CD4-positive, alpha-beta T cell (primary cell): ENCODE results near the gene CAMSAP2. TPM values are rescaled to one million over a fixed set of nuclear protein-coding genes. Genes with fewer than 3 reads are reported as not detected.

Source experiments
- ATAC-seq: fragments of 200-7000 bp; cut with Tn5 transposase; one replicate; pipeline ENCODE4 v1.10.0; 2022; ENCODE audit warnings: mild to moderate bottlenecking; ENCODE audit not compliant: poor library complexity
- CTCF ChIA-PET: fragments of 350-600 bp; sonication (Branson Sonifier 250); formaldehyde crosslinking; loops from one replicate; lab custom pipeline; 2021; ENCODE audit warnings: antibody characterized with exemption, inconsistent platforms; lab: Charles Lee
- POLR2A ChIA-PET: fragments of 350-600 bp; sonication (Branson Sonifier 250); formaldehyde crosslinking; loops from one replicate; lab custom pipeline; 2021; ENCODE audit warnings: antibody characterized with exemption, inconsistent platforms; lab: Charles Lee
- DNase-seq, 14 experiments: peaks; one replicate each; pipeline ENCODE4 v3.0.0-alpha.2; 2013 to 2020; ENCODE audit warnings: mixed read lengths in 2 of 14
- H3K27ac ChIP-seq, 2 donors: one replicate each; pipeline versions ENCODE4 v1.5.1 to v1.7.0; 2013; ENCODE audit warnings: low read length in 2 of 2, low read depth in 1 of 2, mild to moderate bottlenecking in 1 of 2
- H3K27me3 ChIP-seq, 2 experiments: 1 replicate in 1 of 2; 2 replicates in 1 of 2; pipeline versions ENCODE4 v1.6.1 to v1.7.0; 2013; ENCODE audit warnings: low read length in 2 of 2, control low read depth in 1 of 2, mild to moderate bottlenecking in 1 of 2, moderate library complexity in 1 of 2; ENCODE audit not compliant: insufficient read depth in 2 of 2, control insufficient read depth in 1 of 2
- H3K36me3 ChIP-seq: one replicate; pipeline ENCODE4 v1.6.1; 2013; ENCODE audit warnings: low read length, control low read depth; ENCODE audit not compliant: insufficient read depth
- H3K4me1 ChIP-seq: one replicate; pipeline ENCODE4 v1.6.1; 2013; ENCODE audit warnings: low read length, control low read depth; ENCODE audit not compliant: insufficient read depth
- H3K4me3 ChIP-seq: one replicate; pipeline ENCODE4 v1.5.1; 2013; ENCODE audit warnings: mild to moderate bottlenecking, low read length, moderate library complexity
- H3K9me3 ChIP-seq, 2 experiments: 1 replicate in 1 of 2; 2 replicates in 1 of 2; pipeline versions ENCODE4 v1.6.1 to v1.7.0; 2013; ENCODE audit warnings: low read length in 2 of 2, mild to moderate bottlenecking in 2 of 2, control low read depth in 1 of 2, moderate library complexity in 1 of 2; ENCODE audit not compliant: control insufficient read depth in 1 of 2, insufficient read depth in 1 of 2
- H3K27ac Mint-ChIP-seq: one replicate; pipeline ENCODE4 v1.8.0; 2020; ENCODE audit warnings: mixed read lengths
- H3K27me3 Mint-ChIP-seq: one replicate; pipeline ENCODE4 v1.8.0; 2021; ENCODE audit warnings: mixed read lengths
- H3K36me3 Mint-ChIP-seq: one replicate; pipeline ENCODE4 v1.8.0; 2021; ENCODE audit warnings: low read depth, mixed read lengths
- H3K4me1 Mint-ChIP-seq: one replicate; pipeline ENCODE4 v1.8.0; 2021; ENCODE audit warnings: low read depth, mixed read lengths
- H3K4me3 Mint-ChIP-seq: one replicate; pipeline ENCODE4 v1.8.0; 2020; ENCODE audit warnings: mild to moderate bottlenecking, mixed read lengths
- H3K9me3 Mint-ChIP-seq: one replicate; pipeline ENCODE4 v1.8.0; 2020; ENCODE audit warnings: mixed read lengths
- intact Hi-C, 2 experiments: fragments of 100-400 bp; cut with DNase I in 1 of 2; cut with micrococcal nuclease in 1 of 2; formaldehyde crosslinking; loops; one replicate each; pipeline versions ENCODE4 v1.15.1 to v1.9.0; 2023 to 2025; cut with DNase I, micrococcal nuclease
- total RNA-seq, 174 experiments: library from RNA in 2 of 174; stranded (reverse) in 2 of 174; gene quantifications; one replicate each; pipeline ENCODE4 v1.2.3 and lab custom pipeline; 2021 to 2026
- TF ChIP-seq, protein P1 (sequence below): fragments of 200-600 bp; IDR thresholded peaks from one replicate; pipeline ENCODE4 v1.8.0; 2022; ENCODE audit warnings: antibody characterized with exemption, mild to moderate bottlenecking

Gene CAMSAP2
- total RNA-seq, 2 experiments from 2014 or later: 4.4 to 5.7 TPM

GRCh38 chr1:200837931-200838571, 99.4 kb downstream of the CAMSAP2 start:
- intact Hi-C loops: no loop called here
- TF ChIP-seq, protein P1, sequence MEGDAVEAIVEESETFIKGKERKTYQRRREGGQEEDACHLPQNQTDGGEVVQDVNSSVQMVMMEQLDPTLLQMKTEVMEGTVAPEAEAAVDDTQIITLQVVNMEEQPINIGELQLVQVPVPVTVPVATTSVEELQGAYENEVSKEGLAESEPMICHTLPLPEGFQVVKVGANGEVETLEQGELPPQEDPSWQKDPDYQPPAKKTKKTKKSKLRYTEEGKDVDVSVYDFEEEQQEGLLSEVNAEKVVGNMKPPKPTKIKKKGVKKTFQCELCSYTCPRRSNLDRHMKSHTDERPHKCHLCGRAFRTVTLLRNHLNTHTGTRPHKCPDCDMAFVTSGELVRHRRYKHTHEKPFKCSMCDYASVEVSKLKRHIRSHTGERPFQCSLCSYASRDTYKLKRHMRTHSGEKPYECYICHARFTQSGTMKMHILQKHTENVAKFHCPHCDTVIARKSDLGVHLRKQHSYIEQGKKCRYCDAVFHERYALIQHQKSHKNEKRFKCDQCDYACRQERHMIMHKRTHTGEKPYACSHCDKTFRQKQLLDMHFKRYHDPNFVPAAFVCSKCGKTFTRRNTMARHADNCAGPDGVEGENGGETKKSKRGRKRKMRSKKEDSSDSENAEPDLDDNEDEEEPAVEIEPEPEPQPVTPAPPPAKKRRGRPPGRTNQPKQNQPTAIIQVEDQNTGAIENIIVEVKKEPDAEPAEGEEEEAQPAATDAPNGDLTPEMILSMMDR: peak; percentile 22
- H3K27ac Mint-ChIP-seq: no peak overlapping the region
- ChIA-PET CTCF (no interaction called here), POLR2A (interaction anchor here (1.0 kb wide), 1 partner anchor 29 kb away, joined by 3 read pairs; no protein-coding TSS in a partner anchor)
- H3K4me3 Mint-ChIP-seq: no peak overlapping the region
- H3K36me3 Mint-ChIP-seq: peaks cover 35% of the 10 kb centered on the region
- H3K27me3 ChIP-seq: no peaks in the 10 kb centered on the region
- no peak overlapping the region for H3K4me3 ChIP-seq
- ATAC-seq (no peak), DNase-seq (peak in 2 of 14 experiments; percentile 4 to 10)
- H3K4me1 ChIP-seq: no peaks in the 10 kb centered on the region
- peaks cover 2% of the 10 kb centered on the region for H3K9me3 Mint-ChIP-seq
- H3K36me3 ChIP-seq: no peaks in the 10 kb centered on the region
- H3K4me1 Mint-ChIP-seq: no peaks in the 10 kb centered on the region
- H3K27me3 Mint-ChIP-seq: no peaks in the 10 kb centered on the region
- no peak overlapping the region for H3K27ac ChIP-seq
- H3K9me3 ChIP-seq: no peaks in the 10 kb centered on the region

DNA sequence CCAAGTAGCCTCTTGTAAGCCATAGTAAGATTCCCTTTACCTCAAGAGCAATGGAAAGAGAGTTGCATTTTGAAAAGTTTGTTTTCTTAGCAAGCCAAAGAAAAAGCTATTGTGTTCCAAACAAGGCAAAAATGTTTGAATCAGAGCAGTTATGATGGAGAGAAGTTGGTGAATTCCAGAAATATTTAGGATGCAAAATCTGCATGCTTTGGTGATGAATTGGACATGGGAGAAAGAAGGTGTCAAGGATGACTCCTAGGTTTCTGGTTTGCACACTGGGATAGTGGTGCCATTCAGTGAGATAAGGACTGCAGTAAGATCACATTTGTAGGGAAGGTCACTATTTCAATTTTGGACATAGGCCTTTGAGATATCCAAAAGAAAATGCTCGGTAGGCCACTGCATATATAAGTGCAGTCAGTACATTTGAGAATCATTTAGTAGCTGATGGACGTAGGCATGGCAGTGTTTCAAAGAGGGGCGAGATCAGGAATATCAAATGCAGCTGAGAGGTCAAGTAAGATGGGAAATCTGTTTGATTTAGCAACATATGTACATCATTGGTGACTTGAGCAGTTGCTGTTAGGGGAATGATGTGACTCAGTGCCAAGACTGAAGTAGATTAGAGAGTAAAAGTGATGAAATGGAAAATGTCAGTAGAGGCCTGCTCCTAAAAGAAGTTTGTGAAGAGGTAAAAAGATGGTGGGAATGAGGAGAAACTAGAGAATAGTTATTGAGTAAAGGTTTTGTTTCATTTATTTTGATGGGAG, 100.2 kb downstream of the CAMSAP2 start:
- H3K36me3 ChIP-seq: no peaks in the 10 kb centered on the region
- intact Hi-C loops: no loop called here
- Mint-ChIP-seq H3K4me1 (no peaks in the 10 kb centered on the region), H3K9me3 (peaks cover 2% of the 10 kb centered on the region), H3K27me3 (no peaks in the 10 kb centered on the region), H3K27ac (no peak overlapping the region), H3K4me3 (no peak overlapping the region), H3K36me3 (peaks cover 37% of the 10 kb centered on the region)
- DNase-seq (no peak), ATAC-seq (no peak)
- H3K27me3 ChIP-seq: no peaks in the 10 kb centered on the region
- no peaks in the 10 kb centered on the region for H3K9me3 ChIP-seq
- CTCF ChIA-PET: no interaction called here
- TF ChIP-seq, protein P1: no peak
- H3K27ac ChIP-seq: no peak overlapping the region
- no peaks in the 10 kb centered on the region for H3K4me1 ChIP-seq
- POLR2A ChIA-PET: no interaction called here
- H3K4me3 ChIP-seq: no peak overlapping the region

DNA sequence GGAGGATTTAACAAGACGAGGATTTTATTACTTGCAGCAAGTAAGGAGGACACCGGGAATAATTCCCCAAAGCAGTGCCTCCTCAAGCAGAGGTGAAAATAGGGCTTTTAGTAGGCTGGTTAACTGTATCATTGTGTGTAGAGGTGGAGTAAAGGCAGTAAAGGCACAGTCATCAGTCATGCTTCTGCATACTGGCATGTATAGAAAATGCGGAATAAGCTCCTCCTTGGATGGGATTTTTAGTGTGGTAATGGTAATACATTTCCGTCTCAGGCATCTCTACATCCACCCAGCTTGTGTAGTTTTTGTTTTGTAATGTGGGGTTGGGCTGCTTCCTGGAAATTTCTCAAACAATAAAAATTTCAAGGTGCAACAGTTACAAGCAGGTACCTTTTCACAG, 106.7 kb downstream of the CAMSAP2 start:
- H3K9me3 Mint-ChIP-seq: no peaks in the 10 kb centered on the region

More for the DNA sequence above, 106.7 kb downstream of the CAMSAP2 start:
- ChIA-PET POLR2A (no interaction called here), CTCF (interaction anchor here (0.9 kb wide), 1 partner anchor 14 kb away, joined by 3 read pairs; no protein-coding TSS in a partner anchor)
- TF ChIP-seq, protein P1: no peak
- ATAC-seq (no peak), DNase-seq (no peak)
- no peak overlapping the region for H3K27ac Mint-ChIP-seq
- intact Hi-C loops: no loop called here
- Histone ChIP-seq H3K27ac (no peak overlapping the region), H3K36me3 (peaks cover 6% of the 10 kb centered on the region), H3K27me3 (no peaks in the 10 kb centered on the region), H3K4me1 (no peaks in the 10 kb centered on the region), H3K9me3 (no peaks in the 10 kb centered on the region), H3K4me3 (no peak overlapping the region)
- H3K4me3 Mint-ChIP-seq: no peak overlapping the region
- H3K36me3 Mint-ChIP-seq: peaks cover 54% of the 10 kb centered on the region
- H3K4me1 Mint-ChIP-seq: no peaks in the 10 kb centered on the region
- H3K27me3 Mint-ChIP-seq: no peaks in the 10 kb centered on the region
